Activated CD8-positive, alpha-beta memory T cell treated with anti-CD3 and anti-CD28 coated beads for 36 hours (primary cell): ENCODE data around the gene HLA-A. TPM values are rescaled to one million over a fixed set of nuclear protein-coding genes. Genes with fewer than 3 reads are reported as not detected.
"Not testable (repeated sequence)": the region's sequence is repeated elsewhere in the genome, so short reads cannot be mapped to it uniquely, and the experiment has no call there.

ENCODE experiments used
- CTCF ChIA-PET: fragments of 350-600 bp; sonication (Branson Sonifier 250); formaldehyde crosslinking; loops from one replicate; lab custom pipeline; 2021; ENCODE audit warnings: antibody characterized with exemption; lab: Charles Lee
- POLR2A ChIA-PET: fragments of 350-600 bp; sonication (Branson Sonifier 250); formaldehyde crosslinking; loops from one replicate; lab custom pipeline; 2021; ENCODE audit warnings: antibody characterized with exemption; lab: Charles Lee
- total RNA-seq, 2 experiments: library from RNA; stranded (reverse); gene quantifications; one replicate each; pipeline ENCODE4 v1.2.3, GENCODE V29; 2021

HLA-A gene
- total RNA-seq, 2 experiments from 2014 or later = 1,039 to 1,049 TPM

- ChIA-PET CTCF (interaction anchor here (0.7 to 2.1 kb wide), 3 partner anchors 10 to 111 kb away, joined by 3 to 14 read pairs (median 3); no protein-coding TSS in a partner anchor), POLR2A (interaction anchor here (0.6 to 2.1 kb wide), 3 partner anchors 12 to 115 kb away, joined by 3 to 5 read pairs (median 3); no protein-coding TSS in a partner anchor)
Observed at GRCh38 chr6:29976588-29977424, 34.5 kb downstream of the HLA-A start.

- CTCF ChIA-PET = no interaction called here
- POLR2A ChIA-PET = no interaction called here
Observed at GRCh38 chr6:29977425-29977727, 35.0 kb downstream of the HLA-A start.

- CTCF ChIA-PET, POLR2A ChIA-PET: not testable (repeated sequence)
Observed at GRCh38 chr6:29980013-29980412, 37.7 kb downstream of the HLA-A start.

GRCh38 chr6:29980511-29980910 is 38.2 kb downstream of the HLA-A start:
- ChIA-PET CTCF (no interaction called here), POLR2A (no interaction called here)

GRCh38 chr6:29981211-29981812 is 39.0 kb downstream of the HLA-A start:
- ChIA-PET CTCF (no interaction called here), POLR2A (no interaction called here)

GRCh38 chr6:29982097-29982496 is 39.8 kb downstream of the HLA-A start:
- CTCF ChIA-PET = no interaction called here
- POLR2A ChIA-PET = interaction anchor here (0.6 kb wide), 1 partner anchor 81 kb away, joined by 4 read pairs; no protein-coding TSS in a partner anchor

- CTCF ChIA-PET = interaction anchor here (0.7 kb wide), 1 partner anchor 1063 kb away, joined by 3 read pairs; no protein-coding TSS in a partner anchor
- POLR2A ChIA-PET = no interaction called here
Observed at GRCh38 chr6:29984232-29984631, 41.9 kb downstream of the HLA-A start.

- CTCF ChIA-PET = no interaction called here
Observed at GRCh38 chr6:29984992-29985391, 42.7 kb downstream of the HLA-A start.

GRCh38 chr6:29986179-29986781 is 43.9 kb downstream of the HLA-A start:
- POLR2A ChIA-PET = interaction anchor here (0.5 kb wide), 1 partner anchor 46 kb away, joined by 3 read pairs; no protein-coding TSS in a partner anchor
- CTCF ChIA-PET = interaction anchor here (0.5 to 1.5 kb wide), 3 partner anchors 8 to 286 kb away, joined by 3 to 5 read pairs (median 4); no protein-coding TSS in a partner anchor

More at GRCh38 chr6:29984992-29985391, 42.7 kb downstream of the HLA-A start:
- POLR2A ChIA-PET = no interaction called here

GRCh38 chr6:29989211-29989610 is 46.9 kb downstream of the HLA-A start:
- CTCF ChIA-PET = no interaction called here
- POLR2A ChIA-PET = no interaction called here

- POLR2A ChIA-PET = interaction anchor here (0.6 kb wide), 1 partner anchor 38 kb away, joined by 3 read pairs; no protein-coding TSS in a partner anchor
- CTCF ChIA-PET = no interaction called here
Observed at GRCh38 chr6:29990931-29991330, 48.6 kb downstream of the HLA-A start.

- ChIA-PET POLR2A (interaction anchor here (0.6 kb wide), 1 partner anchor 70 kb away, joined by 6 read pairs; no protein-coding TSS in a partner anchor), CTCF (no interaction called here)
Observed at GRCh38 chr6:29992807-29993206, 50.5 kb downstream of the HLA-A start.

GRCh38 chr6:29994826-29995225 is 52.5 kb downstream of the HLA-A start:
- ChIA-PET CTCF (interaction anchor here (0.7 to 1.7 kb wide), 2 partner anchors 9 to 14 kb away, joined by 3 read pairs; no protein-coding TSS in a partner anchor), POLR2A (no interaction called here)

- CTCF ChIA-PET = interaction anchor here (1.7 kb wide), 1 partner anchor 13 kb away, joined by 3 read pairs; no protein-coding TSS in a partner anchor
- POLR2A ChIA-PET = no interaction called here
Observed at GRCh38 chr6:29995340-29995777, 53.0 kb downstream of the HLA-A start.

Other genes starting within 250 kb of the HLA-A start
- gene HLA-F, start 219.1 kb upstream of the HLA-A start, total RNA-seq = 100 to 1,000 TPM; 135 to 136 TPM
- under 1 TPM; 0.32 to 0.59 TPM for gene HLA-G, start 114.7 kb upstream of the HLA-A start, total RNA-seq
- 10 to 100 TPM; 49.6 to 52.7 TPM for gene POLR1H, start 118.7 kb downstream of the HLA-A start, total RNA-seq
- gene PPP1R11, start 124.7 kb downstream of the HLA-A start, total RNA-seq = 10 to 100 TPM; 55.8 to 58.8 TPM
- gene RNF39, start 133.2 kb downstream of the HLA-A start, total RNA-seq = not detected
- not detected for gene TRIM31, start 170.6 kb downstream of the HLA-A start, total RNA-seq
- not detected for gene TRIM40, start 193.6 kb downstream of the HLA-A start, total RNA-seq
- gene TRIM10, start 218.7 kb downstream of the HLA-A start, total RNA-seq = not detected
- not detected for gene TRIM15, start 221.0 kb downstream of the HLA-A start, total RNA-seq